D721Med (cell line): ENCODE results near the gene SLX4IP.

ENCODE experiments used
- DNase-seq: peaks from one replicate; pipeline ENCODE4 v3.0.0; 2011; ENCODE audit warnings: low spot score; ENCODE audit not compliant: insufficient read length
- FAIRE-seq: peaks from 2 replicates; lab custom pipeline; 2011; peaks lifted over from hg19 to GRCh38; lab: Jason Lieb, UNC
- TF ChIP-seq, protein P1 (sequence below): IDR thresholded peaks from 2 replicates; pipeline ENCODE4 v1.5.1; 2012; ENCODE audit warnings: mild to moderate bottlenecking, control low read depth; ENCODE audit not compliant: insufficient read depth; ENCODE audit errors: missing control alignments

SLX4IP gene

GRCh38 chr20:10595985-10596384 is 160.9 kb downstream of the SLX4IP start:
- DNase-seq (no peak), FAIRE-seq (no peak)
- TF ChIP-seq, protein P1, sequence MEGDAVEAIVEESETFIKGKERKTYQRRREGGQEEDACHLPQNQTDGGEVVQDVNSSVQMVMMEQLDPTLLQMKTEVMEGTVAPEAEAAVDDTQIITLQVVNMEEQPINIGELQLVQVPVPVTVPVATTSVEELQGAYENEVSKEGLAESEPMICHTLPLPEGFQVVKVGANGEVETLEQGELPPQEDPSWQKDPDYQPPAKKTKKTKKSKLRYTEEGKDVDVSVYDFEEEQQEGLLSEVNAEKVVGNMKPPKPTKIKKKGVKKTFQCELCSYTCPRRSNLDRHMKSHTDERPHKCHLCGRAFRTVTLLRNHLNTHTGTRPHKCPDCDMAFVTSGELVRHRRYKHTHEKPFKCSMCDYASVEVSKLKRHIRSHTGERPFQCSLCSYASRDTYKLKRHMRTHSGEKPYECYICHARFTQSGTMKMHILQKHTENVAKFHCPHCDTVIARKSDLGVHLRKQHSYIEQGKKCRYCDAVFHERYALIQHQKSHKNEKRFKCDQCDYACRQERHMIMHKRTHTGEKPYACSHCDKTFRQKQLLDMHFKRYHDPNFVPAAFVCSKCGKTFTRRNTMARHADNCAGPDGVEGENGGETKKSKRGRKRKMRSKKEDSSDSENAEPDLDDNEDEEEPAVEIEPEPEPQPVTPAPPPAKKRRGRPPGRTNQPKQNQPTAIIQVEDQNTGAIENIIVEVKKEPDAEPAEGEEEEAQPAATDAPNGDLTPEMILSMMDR = no peak

DNA sequence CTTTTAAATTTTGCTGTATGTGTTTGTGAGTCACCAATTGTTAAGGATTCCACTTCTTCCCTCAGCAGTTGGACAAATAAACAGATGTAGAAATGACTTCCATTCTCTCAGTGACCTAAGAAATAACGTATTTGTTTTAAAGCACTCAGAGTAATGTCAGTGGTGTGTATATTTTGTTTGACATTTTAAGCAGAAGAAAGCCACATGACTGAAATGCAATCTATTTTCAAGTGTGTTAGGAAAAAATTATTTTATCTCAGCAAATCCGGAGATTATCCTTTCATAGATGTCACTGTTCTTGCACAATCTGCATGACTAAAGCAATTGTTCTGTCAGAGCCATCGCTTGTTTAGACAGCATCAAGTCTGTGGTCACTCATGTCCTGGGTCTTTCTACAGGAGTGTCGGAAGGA is 161.6 kb downstream of the SLX4IP start:
- DNase-seq (no peak), FAIRE-seq (no peak)
- TF ChIP-seq, protein P1 = no peak

DNA sequence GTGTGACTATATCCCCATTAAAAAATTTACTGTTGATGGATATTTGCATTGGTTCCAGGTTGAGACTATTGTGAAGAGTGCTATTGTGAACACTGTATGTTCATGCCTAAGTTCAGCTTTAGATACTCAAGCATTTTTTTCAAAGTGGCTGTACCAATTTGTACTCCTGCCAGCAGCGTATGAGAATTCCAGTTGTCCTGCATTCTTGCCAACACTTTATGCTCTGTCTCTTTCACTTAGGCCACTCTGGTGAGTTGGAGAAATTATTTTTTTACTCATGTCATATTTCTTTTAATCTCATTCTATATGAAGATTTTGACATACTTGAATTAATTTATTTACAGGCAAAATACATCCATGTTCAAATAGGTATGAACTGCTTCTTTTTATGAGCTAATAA is 162.5 kb downstream of the SLX4IP start:
- TF ChIP-seq, protein P1 = no peak
- no peak for DNase-seq
- no peak for FAIRE-seq

DNA sequence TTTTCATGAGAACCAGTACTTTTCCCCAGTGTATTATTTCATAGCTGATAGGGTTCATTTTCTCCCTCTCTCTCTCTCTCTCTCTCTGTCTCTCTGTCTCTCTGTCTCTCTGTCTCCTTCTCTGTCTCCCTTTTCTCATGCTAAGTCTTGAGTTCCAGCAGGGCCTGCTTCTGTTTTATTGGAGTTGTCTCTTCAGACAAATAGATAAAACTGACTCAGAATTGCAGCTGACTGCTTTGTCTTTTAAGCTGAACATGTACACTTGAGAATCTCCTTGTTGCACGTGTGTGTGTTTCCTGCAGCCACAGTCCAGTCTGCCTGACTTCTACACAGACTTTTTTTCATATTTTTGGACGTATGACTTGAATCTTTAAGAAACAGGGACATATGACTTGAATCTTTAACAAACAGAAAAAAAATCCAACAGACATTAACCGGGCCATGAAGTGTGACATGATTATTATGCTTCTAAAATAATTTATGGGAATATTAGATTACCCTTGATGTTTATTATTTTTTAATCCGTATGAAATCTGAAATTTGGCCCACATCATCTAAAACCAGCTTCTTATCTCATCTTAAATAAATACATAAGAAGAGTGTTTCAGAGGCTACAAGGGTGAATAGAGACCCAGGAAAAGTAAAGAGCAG is 167.2 kb downstream of the SLX4IP start:
- TF ChIP-seq, protein P1 = no peak
- FAIRE-seq (no peak), DNase-seq (no peak)

DNA sequence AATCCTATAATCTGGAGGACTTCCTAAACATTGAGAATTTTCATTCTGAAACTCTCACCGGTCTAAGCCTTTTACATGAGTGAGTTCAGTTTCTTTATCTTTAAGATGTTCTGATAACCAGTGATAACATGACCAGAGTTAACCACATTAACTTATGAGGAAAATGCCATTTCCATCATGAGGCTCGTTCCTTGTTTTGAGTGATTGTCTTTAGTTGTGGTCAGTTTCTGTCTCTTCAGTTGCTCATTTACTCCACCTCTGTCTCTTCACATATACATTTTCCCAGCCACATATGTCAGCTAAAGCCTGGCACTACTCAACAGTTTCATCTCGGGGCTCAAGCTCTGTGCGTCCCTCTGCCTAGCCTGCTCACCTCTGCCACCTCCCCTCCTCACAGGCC is 168.3 kb downstream of the SLX4IP start:
- FAIRE-seq (no peak), DNase-seq (no peak)
- TF ChIP-seq, protein P1 = no peak

DNA sequence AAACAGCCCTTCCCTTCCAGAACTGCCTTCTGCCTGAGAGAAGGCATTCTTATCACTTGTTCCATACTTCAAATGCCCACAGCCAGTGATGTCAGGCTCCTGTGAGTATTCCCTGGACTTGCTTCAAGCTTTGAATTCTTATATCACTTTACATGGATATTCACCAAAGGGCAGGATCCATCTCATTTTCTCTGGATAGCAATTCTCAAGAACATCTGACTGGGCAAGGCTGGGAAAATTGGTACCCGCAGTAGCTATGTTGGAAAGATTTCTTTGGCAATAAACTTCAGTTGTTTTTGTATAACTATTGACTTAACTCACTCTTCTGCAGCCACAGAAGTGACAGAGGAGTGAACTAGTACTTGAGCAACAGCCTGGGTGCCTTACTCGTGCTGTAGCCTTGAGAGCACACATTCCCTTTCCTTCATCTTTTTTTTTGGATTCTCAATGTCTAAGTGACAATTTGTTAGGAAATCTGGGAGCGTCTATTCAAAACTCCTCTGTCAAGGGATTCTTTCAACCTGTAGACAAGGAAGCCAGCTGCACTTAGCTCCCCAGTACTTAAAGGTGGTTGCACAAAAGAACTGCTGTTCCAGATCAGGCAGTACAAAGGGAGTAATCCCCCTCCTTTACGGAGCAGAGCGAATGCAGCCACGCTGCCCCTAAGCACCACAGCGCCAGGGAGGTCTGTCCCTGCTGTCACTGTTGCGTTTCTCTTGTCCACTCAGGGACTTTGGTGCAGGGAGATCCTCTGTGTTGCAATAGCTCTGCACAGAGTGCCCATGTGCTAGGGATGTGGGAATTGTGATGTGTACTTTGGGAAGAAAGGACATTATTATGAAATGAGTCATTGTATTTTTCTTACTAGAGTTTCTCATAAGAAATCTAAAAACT is 169.1 kb downstream of the SLX4IP start:
- FAIRE-seq (no peak), DNase-seq (no peak)
- TF ChIP-seq, protein P1 = no peak
